Stomach (tissue), 9 donors: ENCODE measurements around the gene TAS2R39. TPM values are rescaled to one million over a fixed set of nuclear protein-coding genes. Genes with fewer than 3 reads are reported as not detected.
"Not testable (repeated sequence)": the region's sequence is repeated elsewhere in the genome, so short reads cannot be mapped to it uniquely, and the experiment has no call there.

Experiments used
- DNase-seq, 2 donors: peaks; one replicate each; pipeline versions ENCODE4 v3.0.0 to v3.0.0-alpha.2; 2013 to 2019
- H3K27ac ChIP-seq, 5 donors: fragments of 200-600 bp in 4 of 5; sonication (generic) in 4 of 5; one replicate each; pipeline ENCODE4 v1.5.1; 2013 to 2019; ENCODE audit warnings: mild to moderate bottlenecking in 1 of 5, moderate library complexity in 1 of 5
- H3K27me3 ChIP-seq, 3 donors: fragments of 200-600 bp; sonication (generic); one replicate each; pipeline ENCODE4 v1.5.1; 2017 to 2019; ENCODE audit warnings: mixed run types in 1 of 3
- H3K36me3 ChIP-seq, 4 donors: fragments of 200-600 bp; sonication (generic); 1 replicate in 3 of 4; 2 replicates in 1 of 4; pipeline ENCODE4 v1.5.1; 2016 to 2019
- H3K4me1 ChIP-seq, 4 donors: fragments of 200-600 bp; sonication (generic); one replicate each; pipeline ENCODE4 v1.5.1; 2016 to 2019
- H3K4me3 ChIP-seq, 4 donors: fragments of 200-600 bp; sonication (generic) in 3 of 4; one replicate each; pipeline ENCODE4 v1.5.1; 2016 to 2019; ENCODE audit warnings: mild to moderate bottlenecking in 1 of 4
- H3K9me3 ChIP-seq, 4 donors: fragments of 200-600 bp; sonication (generic); one replicate each; pipeline ENCODE4 v1.5.1; 2016 to 2019
- EP300 ChIP-seq: sonication (generic); formaldehyde crosslinking; IDR thresholded peaks from one replicate; pipeline ENCODE4 v1.6.1; 2017; ENCODE audit warnings: antibody characterized with exemption
- POLR2A ChIP-seq, 4 donors: fragments of 450-650 bp; IDR thresholded peaks; one replicate each; pipeline ENCODE4 v1.6.1; 2016; ENCODE audit warnings: antibody characterized with exemption in 4 of 4, control low read depth in 2 of 4, mild to moderate bottlenecking in 1 of 4, moderate library complexity in 1 of 4
- POLR2AphosphoS5 ChIP-seq, 3 donors: sonication (generic); formaldehyde crosslinking; IDR thresholded peaks; one replicate each; pipeline ENCODE4 v1.6.1; 2016; ENCODE audit warnings: antibody characterized with exemption in 3 of 3
- WGBS, 5 donors: extraction: QIAGEN DNeasy Blood & Tissue Kit in 3 of 5; methylation state at CpG; one replicate each; pipeline versions ENCODE4 v1.1.5 to v1.1.7; 2013 to 2018; 5-methylcytosine and 5-hydroxymethylcytosine counted together
- intact Hi-C: fragments of 100-400 bp; cut with DNase I; formaldehyde crosslinking; loops from one replicate; pipeline ENCODE4 v1.15.1; 2023; ENCODE audit warnings: low total_unique reads
- polyA plus RNA-seq, 3 donors: library from polyadenylated mRNA; stranded (reverse); fragments of 200-250 nt; gene quantifications; one replicate each; pipeline ENCODE4 v1.2.3, GENCODE V29; 2013
- total RNA-seq, 5 donors: library from RNA; depleted of rRNA; stranded (reverse); fragments of >200 nt; gene quantifications; one replicate each; pipeline versions ENCODE4 v1.1.0 to v1.2.3, GENCODE V29; 2014 to 2016
- TF ChIP-seq, protein P1 (sequence below), 7 experiments: fragments of 450-650 bp in 4 of 7; fragments of 200-600 bp in 3 of 7; sonication (generic) in 3 of 7; IDR thresholded peaks; one replicate each; pipeline ENCODE4 v1.5.1; 2016 to 2019; ENCODE audit warnings: antibody characterized with exemption in 7 of 7, control low read depth in 2 of 7, mild to moderate bottlenecking in 1 of 7
- donor health status: healthy with polysubstance abuse.
- donor health status: Bipolar disorder and iron deficiency.
- donor health status: healthy.

TAS2R39 gene
- total and polyA plus RNA-seq, 8 donors, result not detected

- intact Hi-C loops, result no loop called here
- Histone ChIP-seq H3K9me3 (peaks cover 0 to 2% (median under 1%) of the 10 kb centered on the region in 4 donors), H3K4me1 (peaks cover 0 to 13% (median 8%) of the 10 kb centered on the region in 4 donors), H3K36me3 (no peaks in the 10 kb centered on the region), H3K27ac (no peak overlapping the region), H3K27me3 (no peaks in the 10 kb centered on the region), H3K4me3 (no peak overlapping the region)
- DNase-seq, result peak in 1 of 2 donors; percentile 2
- TF ChIP-seq EP300 (no peak), POLR2A (IDR thresholded peaks at IDR 0.05) (no peak), POLR2AphosphoS5 (IDR thresholded peaks at IDR 0.05) (no peak)
- TF ChIP-seq, protein P1, sequence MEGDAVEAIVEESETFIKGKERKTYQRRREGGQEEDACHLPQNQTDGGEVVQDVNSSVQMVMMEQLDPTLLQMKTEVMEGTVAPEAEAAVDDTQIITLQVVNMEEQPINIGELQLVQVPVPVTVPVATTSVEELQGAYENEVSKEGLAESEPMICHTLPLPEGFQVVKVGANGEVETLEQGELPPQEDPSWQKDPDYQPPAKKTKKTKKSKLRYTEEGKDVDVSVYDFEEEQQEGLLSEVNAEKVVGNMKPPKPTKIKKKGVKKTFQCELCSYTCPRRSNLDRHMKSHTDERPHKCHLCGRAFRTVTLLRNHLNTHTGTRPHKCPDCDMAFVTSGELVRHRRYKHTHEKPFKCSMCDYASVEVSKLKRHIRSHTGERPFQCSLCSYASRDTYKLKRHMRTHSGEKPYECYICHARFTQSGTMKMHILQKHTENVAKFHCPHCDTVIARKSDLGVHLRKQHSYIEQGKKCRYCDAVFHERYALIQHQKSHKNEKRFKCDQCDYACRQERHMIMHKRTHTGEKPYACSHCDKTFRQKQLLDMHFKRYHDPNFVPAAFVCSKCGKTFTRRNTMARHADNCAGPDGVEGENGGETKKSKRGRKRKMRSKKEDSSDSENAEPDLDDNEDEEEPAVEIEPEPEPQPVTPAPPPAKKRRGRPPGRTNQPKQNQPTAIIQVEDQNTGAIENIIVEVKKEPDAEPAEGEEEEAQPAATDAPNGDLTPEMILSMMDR (IDR thresholded peaks at IDR 0.05), result no peak
Observed at GRCh38 chr7:143171697-143172096, 11.5 kb upstream of the TAS2R39 start.

- intact Hi-C loops, result no loop called here
- TF ChIP-seq, protein P1 (IDR thresholded peaks at IDR 0.05), result no peak
- TF ChIP-seq EP300, result no peak
- TF ChIP-seq POLR2A (IDR thresholded peaks at IDR 0.05), result no peak
- no peak for TF ChIP-seq POLR2AphosphoS5 (IDR thresholded peaks at IDR 0.05)
- Histone ChIP-seq H3K4me1 (peaks cover 0 to 13% (median 8%) of the 10 kb centered on the region in 4 donors), H3K36me3 (no peaks in the 10 kb centered on the region), H3K9me3 (peaks cover 0 to 5% (median 2%) of the 10 kb centered on the region in 4 donors), H3K27me3 (no peaks in the 10 kb centered on the region), H3K4me3 (no peak overlapping the region), H3K27ac (no peak overlapping the region)
- 25 to 44% (median 27%) methylated on average over 4 of the region's 4 CpGs for WGBS, 5 donors
- DNase-seq, result peak; percentile 58 to 79
Observed at GRCh38 chr7:143172354-143172753, 10.9 kb upstream of the TAS2R39 start.

GRCh38 chr7:143176128-143176527, 7.1 kb upstream of the TAS2R39 start:
- intact Hi-C loops, result no loop called here
- WGBS, 5 donors, result 90 to 95% (median 94%) methylated on average over 5 of the region's 5 CpGs
- Histone ChIP-seq H3K27ac (no peak overlapping the region), H3K4me1 (peaks cover 0 to 13% (median 8%) of the 10 kb centered on the region in 4 donors), H3K4me3 (no peak overlapping the region), H3K36me3 (no peaks in the 10 kb centered on the region), H3K27me3 (no peaks in the 10 kb centered on the region), H3K9me3 (peaks cover 0 to 22% (median 13%) of the 10 kb centered on the region in 4 donors)
- no peak for DNase-seq
- TF ChIP-seq POLR2AphosphoS5 (IDR thresholded peaks at IDR 0.05) (no peak), EP300 (no peak), POLR2A (IDR thresholded peaks at IDR 0.05) (no peak)
- TF ChIP-seq, protein P1 (IDR thresholded peaks at IDR 0.05), result no peak

DNA sequence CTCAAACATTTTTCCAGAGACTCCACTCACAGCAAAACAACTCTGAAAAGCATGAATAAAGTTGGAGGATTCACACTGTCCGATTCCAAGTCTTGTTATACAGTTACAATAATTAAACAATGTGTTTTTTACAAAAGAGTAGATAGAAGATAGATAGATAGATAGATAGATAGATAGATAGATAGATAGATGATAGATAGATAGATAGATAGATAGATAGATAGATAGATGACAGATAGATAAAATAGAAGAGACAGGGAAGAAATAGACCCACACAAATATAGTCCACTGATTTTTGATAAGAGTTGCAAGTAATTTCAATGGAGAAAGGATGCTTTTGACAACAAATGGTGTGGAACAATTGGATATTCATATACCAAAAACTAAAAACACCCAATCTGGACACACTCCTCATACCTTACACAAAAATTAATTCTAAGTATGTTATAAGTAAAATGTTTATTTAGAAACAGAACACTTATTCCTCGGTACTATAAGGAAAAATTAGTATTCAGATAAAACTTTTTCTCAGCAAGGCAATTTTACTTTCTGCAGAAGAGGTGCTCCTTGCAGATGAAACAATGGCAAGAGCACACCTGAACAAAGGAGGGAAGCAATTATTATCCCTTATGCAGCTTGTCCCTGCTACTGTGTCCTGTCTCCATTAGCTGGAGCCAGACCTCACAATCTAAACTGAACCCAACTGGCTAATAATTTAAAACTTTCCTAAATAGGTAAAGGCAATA, 5.7 kb upstream of the TAS2R39 start:
- TF ChIP-seq, protein P1 (IDR thresholded peaks at IDR 0.05), result no peak
- TF ChIP-seq EP300 (no peak), POLR2AphosphoS5 (IDR thresholded peaks at IDR 0.05) (no peak), POLR2A (IDR thresholded peaks at IDR 0.05) (no peak)
- Histone ChIP-seq H3K27ac (no peak overlapping the region), H3K4me3 (no peak overlapping the region), H3K4me1 (peaks cover 0 to 1% (median under 1%) of the 10 kb centered on the region in 4 donors), H3K9me3 (peaks cover 0 to 22% (median 13%) of the 10 kb centered on the region in 4 donors), H3K36me3 (no peaks in the 10 kb centered on the region), H3K27me3 (no peaks in the 10 kb centered on the region)
- WGBS, 5 donors, result 79 to 93% (median 90%) methylated on average over 2 of the region's 2 CpGs
- DNase-seq, result no peak
- intact Hi-C loops, result no loop called here

GRCh38 chr7:143180771-143181170, 2.4 kb upstream of the TAS2R39 start:
- peaks cover 0 to 22% (median 13%) of the 10 kb centered on the region in 4 donors for H3K9me3 ChIP-seq
- H3K4me1 ChIP-seq, H3K27me3 ChIP-seq, H3K27ac ChIP-seq, DNase-seq, H3K36me3 ChIP-seq, H3K4me3 ChIP-seq, intact Hi-C loops: not testable (repeated sequence)
- 83 to 93% (median 91%) methylated on average over 4 of the region's 4 CpGs for WGBS, 5 donors
